ENCODE data around the gene FBLN1.

- no peak for TF ChIP-seq POLR2A (IDR thresholded peaks at IDR 0.05; ENCODE audit: low read length)
- no peak for TF ChIP-seq GATA1 (IDR thresholded peaks at IDR 0.05; ENCODE audit: low read depth, low read length)
Measured at GRCh38 chr22:45483319-45483718, 19.4 kb upstream of the FBLN1 start.
